Measurements from ENCODE around the gene KCNG3. TPM values are rescaled to one million over a fixed set of nuclear protein-coding genes. Genes with fewer than 3 reads are reported as not detected.

The KCNG3 gene
- total RNA-seq, 1 experiment from 2014 or later = 1.5 TPM

DNA sequence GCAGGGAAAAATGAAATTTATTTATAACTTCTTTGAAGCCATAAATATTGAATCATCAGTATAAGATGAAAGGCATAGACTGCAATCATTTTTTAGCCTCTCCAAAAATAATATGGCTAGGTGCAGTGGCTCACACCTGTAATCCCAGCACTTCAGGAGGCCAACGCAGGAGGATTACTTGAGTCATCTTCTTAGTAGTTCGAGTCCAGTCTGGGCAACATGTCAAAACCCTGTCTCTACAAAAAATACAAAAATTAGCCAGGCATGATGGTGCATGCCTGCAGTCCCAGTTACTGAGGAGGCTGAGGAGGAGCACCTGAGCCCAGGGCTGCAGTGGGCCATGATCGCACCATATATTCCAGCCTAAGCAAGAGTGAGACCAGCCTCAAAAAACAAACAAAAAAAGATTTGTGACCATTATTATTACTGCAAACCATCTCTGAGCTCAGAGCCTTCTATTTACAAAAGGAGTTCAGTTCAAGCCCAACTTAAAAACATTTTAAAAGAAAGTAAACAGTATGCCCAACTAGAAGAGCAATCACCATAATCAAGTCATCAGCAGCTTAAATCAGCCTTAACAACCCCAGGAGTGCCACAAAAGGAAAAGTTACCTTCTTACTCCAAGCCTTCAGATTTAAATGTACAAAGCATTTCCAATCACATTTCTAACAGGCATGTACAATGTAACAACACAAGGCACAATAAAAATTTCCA is 37.5 kb downstream of the KCNG3 start:
- TF ChIP-seq CBX3 (IDR thresholded peaks at IDR 0.05; ENCODE audit: low read depth) = no peak
- no peak for TF ChIP-seq POLR2AphosphoS5 (IDR thresholded peaks at IDR 0.05; ENCODE audit: low read depth, low read length)
- no peak for TF ChIP-seq ZFX (IDR thresholded peaks at IDR 0.05)
- no peak for TF ChIP-seq RAD21 (IDR thresholded peaks at IDR 0.05; ENCODE audit: low read depth)
- TF ChIP-seq, protein P1, sequence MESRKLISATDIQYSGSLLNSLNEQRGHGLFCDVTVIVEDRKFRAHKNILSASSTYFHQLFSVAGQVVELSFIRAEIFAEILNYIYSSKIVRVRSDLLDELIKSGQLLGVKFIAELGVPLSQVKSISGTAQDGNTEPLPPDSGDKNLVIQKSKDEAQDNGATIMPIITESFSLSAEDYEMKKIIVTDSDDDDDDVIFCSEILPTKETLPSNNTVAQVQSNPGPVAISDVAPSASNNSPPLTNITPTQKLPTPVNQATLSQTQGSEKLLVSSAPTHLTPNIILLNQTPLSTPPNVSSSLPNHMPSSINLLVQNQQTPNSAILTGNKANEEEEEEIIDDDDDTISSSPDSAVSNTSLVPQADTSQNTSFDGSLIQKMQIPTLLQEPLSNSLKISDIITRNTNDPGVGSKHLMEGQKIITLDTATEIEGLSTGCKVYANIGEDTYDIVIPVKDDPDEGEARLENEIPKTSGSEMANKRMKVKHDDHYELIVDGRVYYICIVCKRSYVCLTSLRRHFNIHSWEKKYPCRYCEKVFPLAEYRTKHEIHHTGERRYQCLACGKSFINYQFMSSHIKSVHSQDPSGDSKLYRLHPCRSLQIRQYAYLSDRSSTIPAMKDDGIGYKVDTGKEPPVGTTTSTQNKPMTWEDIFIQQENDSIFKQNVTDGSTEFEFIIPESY (IDR thresholded peaks at IDR 0.05; ENCODE audit: extremely low read depth, insufficient replicate concordance, low read length) = no peak
- no peak for TF ChIP-seq SP1 (IDR thresholded peaks at IDR 0.05; ENCODE audit: low read depth)
- TF ChIP-seq SRF (IDR thresholded peaks at IDR 0.05; ENCODE audit: low read depth) = no peak
- no peak for TF ChIP-seq EGR1 (IDR thresholded peaks at IDR 0.05; ENCODE audit: low read depth)
- TF ChIP-seq JUND (IDR thresholded peaks at IDR 0.05) = no peak
- no peak for TF ChIP-seq SIN3A (IDR thresholded peaks at IDR 0.05; ENCODE audit: low read depth)
- TF ChIP-seq FOSL1 (IDR thresholded peaks at IDR 0.05; ENCODE audit: low read depth) = no peak
- TF ChIP-seq, protein P2, sequence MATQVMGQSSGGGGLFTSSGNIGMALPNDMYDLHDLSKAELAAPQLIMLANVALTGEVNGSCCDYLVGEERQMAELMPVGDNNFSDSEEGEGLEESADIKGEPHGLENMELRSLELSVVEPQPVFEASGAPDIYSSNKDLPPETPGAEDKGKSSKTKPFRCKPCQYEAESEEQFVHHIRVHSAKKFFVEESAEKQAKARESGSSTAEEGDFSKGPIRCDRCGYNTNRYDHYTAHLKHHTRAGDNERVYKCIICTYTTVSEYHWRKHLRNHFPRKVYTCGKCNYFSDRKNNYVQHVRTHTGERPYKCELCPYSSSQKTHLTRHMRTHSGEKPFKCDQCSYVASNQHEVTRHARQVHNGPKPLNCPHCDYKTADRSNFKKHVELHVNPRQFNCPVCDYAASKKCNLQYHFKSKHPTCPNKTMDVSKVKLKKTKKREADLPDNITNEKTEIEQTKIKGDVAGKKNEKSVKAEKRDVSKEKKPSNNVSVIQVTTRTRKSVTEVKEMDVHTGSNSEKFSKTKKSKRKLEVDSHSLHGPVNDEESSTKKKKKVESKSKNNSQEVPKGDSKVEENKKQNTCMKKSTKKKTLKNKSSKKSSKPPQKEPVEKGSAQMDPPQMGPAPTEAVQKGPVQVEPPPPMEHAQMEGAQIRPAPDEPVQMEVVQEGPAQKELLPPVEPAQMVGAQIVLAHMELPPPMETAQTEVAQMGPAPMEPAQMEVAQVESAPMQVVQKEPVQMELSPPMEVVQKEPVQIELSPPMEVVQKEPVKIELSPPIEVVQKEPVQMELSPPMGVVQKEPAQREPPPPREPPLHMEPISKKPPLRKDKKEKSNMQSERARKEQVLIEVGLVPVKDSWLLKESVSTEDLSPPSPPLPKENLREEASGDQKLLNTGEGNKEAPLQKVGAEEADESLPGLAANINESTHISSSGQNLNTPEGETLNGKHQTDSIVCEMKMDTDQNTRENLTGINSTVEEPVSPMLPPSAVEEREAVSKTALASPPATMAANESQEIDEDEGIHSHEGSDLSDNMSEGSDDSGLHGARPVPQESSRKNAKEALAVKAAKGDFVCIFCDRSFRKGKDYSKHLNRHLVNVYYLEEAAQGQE (IDR thresholded peaks at IDR 0.05; ENCODE audit: low read depth) = no peak
- no peak for TF ChIP-seq EZH2 (IDR thresholded peaks at IDR 0.05)
- TF ChIP-seq, protein P3, sequence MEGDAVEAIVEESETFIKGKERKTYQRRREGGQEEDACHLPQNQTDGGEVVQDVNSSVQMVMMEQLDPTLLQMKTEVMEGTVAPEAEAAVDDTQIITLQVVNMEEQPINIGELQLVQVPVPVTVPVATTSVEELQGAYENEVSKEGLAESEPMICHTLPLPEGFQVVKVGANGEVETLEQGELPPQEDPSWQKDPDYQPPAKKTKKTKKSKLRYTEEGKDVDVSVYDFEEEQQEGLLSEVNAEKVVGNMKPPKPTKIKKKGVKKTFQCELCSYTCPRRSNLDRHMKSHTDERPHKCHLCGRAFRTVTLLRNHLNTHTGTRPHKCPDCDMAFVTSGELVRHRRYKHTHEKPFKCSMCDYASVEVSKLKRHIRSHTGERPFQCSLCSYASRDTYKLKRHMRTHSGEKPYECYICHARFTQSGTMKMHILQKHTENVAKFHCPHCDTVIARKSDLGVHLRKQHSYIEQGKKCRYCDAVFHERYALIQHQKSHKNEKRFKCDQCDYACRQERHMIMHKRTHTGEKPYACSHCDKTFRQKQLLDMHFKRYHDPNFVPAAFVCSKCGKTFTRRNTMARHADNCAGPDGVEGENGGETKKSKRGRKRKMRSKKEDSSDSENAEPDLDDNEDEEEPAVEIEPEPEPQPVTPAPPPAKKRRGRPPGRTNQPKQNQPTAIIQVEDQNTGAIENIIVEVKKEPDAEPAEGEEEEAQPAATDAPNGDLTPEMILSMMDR (IDR thresholded peaks at IDR 0.05 in 2 of 3, conservative IDR thresholded peaks at IDR 0.05 in 1 of 3; ENCODE audit: borderline replicate concordance in 1 of 3, insufficient read depth in 1 of 3, low read depth in 2 of 3, low read length in 2 of 3) = no peak
- TF ChIP-seq, protein P4, sequence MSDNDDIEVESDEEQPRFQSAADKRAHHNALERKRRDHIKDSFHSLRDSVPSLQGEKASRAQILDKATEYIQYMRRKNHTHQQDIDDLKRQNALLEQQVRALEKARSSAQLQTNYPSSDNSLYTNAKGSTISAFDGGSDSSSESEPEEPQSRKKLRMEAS (IDR thresholded peaks at IDR 0.05) = no peak
- TF ChIP-seq YY1 (IDR thresholded peaks at IDR 0.05; ENCODE audit: extremely low read depth, insufficient replicate concordance, low read depth, low read length) = no peak
- ChIA-PET RAD21 (ENCODE audit: low non-redundant PET in 1 of 2, low total read pairs in 2 of 2, uncharacterized antibody in 2 of 2, unreplicated experiment in 2 of 2) (no interaction called here), POLR2A (no interaction called here)

More for the DNA sequence above, 37.5 kb downstream of the KCNG3 start:
- ATAC-seq (no peak), DNase-seq (ENCODE audit: low read depth, low spot score) (no peak)
- no peaks in the 10 kb centered on the region for H3K36me3 ChIP-seq (ENCODE audit: control insufficient read depth in 1 of 2, insufficient read depth in 2 of 2, low read length in 2 of 2)
- H3K79me2 ChIP-seq (ENCODE audit: insufficient read depth, low read length) = no peaks in the 10 kb centered on the region
- CTCF ChIA-PET = no interaction called here
- intact Hi-C loops (cut with micrococcal nuclease) = no loop called here
- H3K4me1 ChIP-seq (ENCODE audit: control insufficient read depth in 1 of 2, insufficient read depth in 2 of 2, low read length in 2 of 2) = 0 out of 4 replicates have a peak, but pooled peaks cover 0 to 4% of the 10 kb centered on the region in 2 experiments
- no peak overlapping the region for H3K4me3 ChIP-seq (replicated peaks in 1 of 2; ENCODE audit: low read depth in 1 of 2, low read length in 2 of 2)
- peaks cover 3% of the 10 kb centered on the region; the same call in 1 of the 2 replicates for H3K9me2 ChIP-seq (ENCODE audit: insufficient read depth)
- H3K27ac ChIP-seq (ENCODE audit: low read depth, low read length) = no peak overlapping the region
- no peak overlapping the region for H3K9ac ChIP-seq (ENCODE audit: low read length)
- H3K27me3 ChIP-seq (ENCODE audit: insufficient read depth, low read length) = no peaks in the 10 kb centered on the region
- H4K20me1 ChIP-seq (ENCODE audit: insufficient read depth) = no peaks in the 10 kb centered on the region
- H3K4me2 ChIP-seq (ENCODE audit: low read length) = no peak overlapping the region
- no peaks in the 10 kb centered on the region for H3K9me3 ChIP-seq (ENCODE audit: control insufficient read depth in 1 of 2, insufficient read depth in 1 of 2, low read depth in 1 of 2, low read length in 2 of 2)
- no peak overlapping the region for H2AFZ ChIP-seq (ENCODE audit: low read depth, low read length, poor library complexity, severe bottlenecking)
- no TSS peak for BruUV-seq (replicated peaks)

Measured in HCT116 (cell line).